HuH-7 (cell line): ENCODE data around the gene DMRTA2.

ENCODE experiments used
- DNase-seq: peaks from one replicate; pipeline ENCODE4 v3.0.0; 2011; ENCODE audit warnings: low spot score

The DMRTA2 gene

DNA sequence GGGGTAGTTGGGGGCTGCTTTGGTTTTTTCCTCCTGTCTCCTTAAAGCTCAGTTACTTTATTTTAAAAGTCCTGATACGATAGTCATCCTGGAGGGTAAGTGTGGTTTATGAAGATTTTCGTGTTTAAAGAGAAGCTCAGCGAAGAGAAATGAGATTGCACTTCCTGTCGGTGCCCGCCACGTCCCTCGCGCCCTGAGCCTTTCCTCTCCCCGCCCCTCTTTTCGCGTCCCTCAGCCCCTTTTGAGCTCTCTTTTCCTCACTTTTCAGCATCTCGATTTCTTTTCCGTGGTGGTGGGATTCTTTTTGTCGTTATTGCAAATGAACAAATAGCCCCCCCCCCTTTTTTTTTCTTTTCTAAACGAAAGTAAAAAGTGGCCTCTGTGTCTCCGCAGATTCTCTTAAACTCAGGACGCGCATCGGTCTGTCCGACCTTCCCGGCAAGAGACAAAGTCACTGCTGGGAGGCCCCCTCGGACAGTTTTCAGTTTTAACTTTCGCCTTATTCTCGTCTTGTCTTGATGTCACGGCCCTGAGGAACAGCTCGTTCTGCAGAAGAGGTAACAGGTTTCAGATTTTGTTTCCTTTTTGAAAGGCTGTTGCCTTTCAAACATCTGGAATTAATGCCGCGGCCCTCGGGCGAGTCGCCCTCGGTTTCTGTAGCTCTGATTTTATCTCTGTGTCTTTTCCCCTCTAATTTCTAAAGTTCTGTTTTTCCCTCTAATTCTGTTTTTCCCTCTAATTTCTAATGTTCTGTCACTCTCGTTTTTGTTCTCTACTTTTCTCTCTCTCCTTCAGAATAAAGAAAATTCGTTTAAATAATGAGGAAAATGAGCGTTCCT lies 1.0 kb upstream of the DMRTA2 start:
- DNase-seq, result no peak

GRCh38 chr1:50423670-50424000 lies 392 bp upstream of the DMRTA2 start:
- DNase-seq, result no peak

- DNase-seq, result no peak
These were observed 633 bp downstream of the DMRTA2 start for GRCh38 chr1:50422675-50422945.

- no peak for DNase-seq
These were observed 1.2 kb downstream of the DMRTA2 start for GRCh38 chr1:50421768-50422674.

DNA sequence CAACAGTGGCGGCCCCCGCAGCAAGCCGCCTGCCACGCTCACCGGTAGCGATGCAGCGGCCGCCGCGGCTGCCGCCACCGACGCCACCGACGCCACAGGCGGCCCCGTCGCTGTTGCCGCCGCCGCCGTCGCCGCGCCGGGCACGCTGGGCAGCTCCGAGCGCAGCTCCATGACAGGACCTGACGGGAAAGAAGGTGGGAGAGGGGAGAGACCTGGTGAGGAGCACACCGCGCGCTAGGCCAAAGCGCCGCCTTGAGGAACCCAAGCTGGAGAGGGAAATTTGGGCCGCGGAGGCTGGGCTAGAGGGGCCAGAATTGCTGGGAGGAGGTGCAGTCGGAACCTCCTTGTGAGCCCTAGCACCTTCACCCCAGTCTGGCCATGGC lies 1.9 kb downstream of the DMRTA2 start:
- no peak for DNase-seq

GRCh38 chr1:50420689-50421365 lies 2.4 kb downstream of the DMRTA2 start:
- DNase-seq, result no peak

DNA sequence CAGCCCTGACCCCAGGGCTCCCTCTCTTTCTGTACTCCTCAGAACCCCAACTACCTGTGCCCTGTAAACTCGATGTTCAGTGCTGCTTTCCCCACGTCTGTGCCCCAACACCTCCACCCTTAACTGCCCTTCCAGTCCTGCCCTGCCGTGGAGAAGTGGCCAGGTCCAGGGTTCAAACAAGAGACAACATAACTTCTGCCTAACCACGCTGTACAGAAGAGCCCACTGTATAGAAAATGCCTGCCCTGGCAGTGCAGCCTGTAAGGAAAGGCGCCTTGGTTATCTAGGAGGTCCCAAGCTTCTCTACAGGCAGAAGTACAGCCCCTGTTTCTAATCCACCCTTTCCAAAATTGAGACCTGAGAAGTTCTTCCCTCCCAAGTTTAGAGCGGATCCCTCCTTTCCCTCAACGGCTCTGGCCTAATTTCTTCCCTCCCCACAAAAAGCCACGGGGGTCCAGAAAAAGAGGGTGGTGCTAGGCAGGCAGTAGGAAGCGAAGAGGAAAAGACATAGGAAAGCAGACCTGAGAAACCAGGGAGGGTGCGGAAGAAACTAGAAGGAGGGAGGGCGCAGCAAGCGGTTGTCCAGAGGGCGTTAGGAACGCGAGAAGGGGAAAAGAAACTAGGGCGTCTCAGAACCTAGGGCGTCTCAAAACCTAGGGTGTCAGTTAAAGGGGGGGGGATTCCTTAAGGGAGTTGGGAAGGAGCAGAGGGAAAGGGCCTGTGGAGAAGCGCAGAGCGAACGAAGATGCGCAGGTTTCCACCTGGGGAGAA lies 3.2 kb downstream of the DMRTA2 start:
- no peak for DNase-seq

DNA sequence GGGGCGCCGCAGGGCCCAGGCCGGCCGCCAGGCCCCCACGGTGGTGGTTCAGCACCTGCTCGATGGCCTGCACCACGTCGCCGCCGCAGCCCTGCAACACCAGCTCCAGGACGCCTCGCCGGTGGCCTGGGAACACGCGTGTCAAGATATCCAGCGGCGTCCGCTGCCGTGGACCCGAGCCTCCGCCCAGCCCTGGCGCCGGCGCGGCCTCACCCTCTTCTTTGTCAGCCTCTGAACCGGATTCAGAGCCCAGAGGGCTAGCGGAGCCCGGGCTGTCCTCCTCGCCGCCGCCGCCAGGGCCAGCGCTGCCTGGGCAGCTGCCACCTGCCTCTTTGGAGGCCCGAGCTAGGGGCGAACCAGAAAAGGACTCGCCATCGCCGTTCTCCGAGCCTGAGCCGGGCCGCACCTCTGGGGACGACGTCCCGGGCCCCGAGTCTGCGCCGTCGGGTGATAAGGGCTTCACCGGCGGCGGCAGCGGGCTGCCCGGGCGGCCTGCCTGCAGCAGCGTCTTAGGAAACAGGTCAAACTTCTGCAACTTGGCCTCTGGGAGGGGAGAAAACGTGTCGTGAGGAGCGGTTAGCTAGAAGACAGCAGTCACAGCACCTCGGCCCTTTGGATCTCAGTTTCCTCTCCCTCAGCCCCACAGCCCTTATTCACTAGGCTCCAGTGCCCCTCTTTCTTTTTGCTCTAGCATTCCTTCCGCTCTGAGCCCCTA lies 3.9 kb downstream of the DMRTA2 start:
- DNase-seq, result no peak

DNA sequence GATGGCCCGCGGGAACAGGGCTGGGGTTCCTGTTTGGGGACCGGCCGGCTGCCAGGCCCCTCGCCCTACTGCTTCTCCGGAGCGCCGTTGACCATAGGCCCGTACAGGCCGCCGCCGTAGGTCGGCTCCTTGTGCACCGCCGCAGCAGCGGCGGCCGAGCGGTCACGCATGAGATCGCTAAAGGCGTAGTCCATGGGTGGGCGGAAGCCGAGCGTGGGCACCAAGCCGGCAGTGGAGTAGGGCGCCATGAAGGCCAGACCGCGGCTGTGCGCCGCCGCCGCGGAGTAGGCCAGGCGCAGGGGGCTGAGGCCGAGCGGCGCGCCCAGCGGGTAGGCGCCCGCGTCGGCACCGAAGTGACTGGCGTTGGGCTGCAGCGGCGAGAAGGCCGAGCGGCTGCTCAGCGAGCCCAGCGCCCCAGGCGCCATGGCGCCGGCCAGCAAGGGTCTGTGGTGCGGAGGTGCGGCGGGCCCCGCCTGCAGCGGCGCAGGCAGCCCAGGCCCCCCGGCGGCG lies 4.6 kb downstream of the DMRTA2 start:
- no peak for DNase-seq

- no peak for DNase-seq
These were observed 5.2 kb downstream of the DMRTA2 start for GRCh38 chr1:50417946-50418599.

DNA sequence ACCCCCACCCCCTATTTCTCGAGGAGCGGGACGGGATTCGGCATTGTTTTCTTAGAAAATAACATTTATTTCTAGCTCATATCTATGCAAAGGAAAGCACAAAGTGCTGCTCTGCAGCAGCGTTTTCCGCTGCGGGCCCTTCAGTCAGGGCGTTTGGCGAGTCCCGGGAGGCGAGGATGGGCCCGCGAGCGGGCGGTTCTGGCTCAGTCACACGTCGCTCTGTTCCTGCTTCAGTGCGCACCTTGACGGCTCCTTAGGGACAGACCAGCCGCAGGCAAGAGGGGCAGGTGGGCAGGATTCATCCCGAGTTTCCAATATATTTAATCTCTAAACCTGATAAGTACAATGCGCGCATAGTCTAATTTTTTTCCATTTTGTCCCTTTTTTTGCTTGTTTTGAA lies 5.7 kb downstream of the DMRTA2 start:
- no peak for DNase-seq

GRCh38 chr1:50416553-50417453 lies 6.4 kb downstream of the DMRTA2 start:
- no peak for DNase-seq

GRCh38 chr1:50416150-50416527 lies 7.1 kb downstream of the DMRTA2 start:
- DNase-seq, result no peak

- no peak for DNase-seq
These were observed 7.8 kb downstream of the DMRTA2 start for GRCh38 chr1:50415235-50416149.

GRCh38 chr1:50414853-50415234 lies 8.4 kb downstream of the DMRTA2 start:
- DNase-seq, result no peak

DNA sequence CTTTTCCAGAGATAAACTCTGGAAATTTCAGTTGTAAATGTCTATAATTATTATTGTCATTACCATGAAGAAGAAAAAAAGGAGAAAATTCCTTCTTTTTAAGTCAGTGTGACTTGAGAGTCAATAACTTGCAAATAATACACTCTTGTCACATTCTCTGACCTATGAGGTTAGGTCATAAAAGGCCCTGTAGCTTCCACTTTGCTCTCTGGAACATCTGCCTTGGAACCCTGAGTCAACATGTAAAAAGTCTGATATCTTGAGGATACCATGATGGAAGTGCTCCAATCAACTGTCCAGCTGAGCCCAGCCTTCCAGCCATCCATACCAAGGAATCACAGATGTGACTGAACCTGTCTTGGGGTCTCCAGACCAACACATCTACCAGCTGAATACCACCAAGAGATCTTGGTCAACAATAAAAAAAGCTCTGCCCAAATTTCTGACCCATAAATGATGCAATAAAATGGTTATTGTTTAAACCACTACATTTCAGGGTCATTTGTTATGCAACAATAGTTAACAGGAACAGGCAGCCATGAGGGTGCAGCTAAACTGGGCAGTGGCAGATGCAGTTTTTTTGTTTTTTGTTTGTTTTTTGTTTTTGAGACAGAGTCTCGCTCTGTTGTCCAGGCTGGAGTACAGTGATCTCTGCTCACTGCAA lies 10.3 kb downstream of the DMRTA2 start:
- no peak for DNase-seq

- no peak for DNase-seq
These were observed 17.4 kb downstream of the DMRTA2 start for GRCh38 chr1:50405814-50406213.

- DNase-seq, result no peak
These were observed 29.6 kb downstream of the DMRTA2 start for GRCh38 chr1:50393522-50394120.
